ENCODE results near the gene MIEF2.
"Not testable (repeated sequence)": the region's sequence is repeated elsewhere in the genome, so short reads cannot be mapped to it uniquely, and the experiment has no call there.

Gene MIEF2, protein sequence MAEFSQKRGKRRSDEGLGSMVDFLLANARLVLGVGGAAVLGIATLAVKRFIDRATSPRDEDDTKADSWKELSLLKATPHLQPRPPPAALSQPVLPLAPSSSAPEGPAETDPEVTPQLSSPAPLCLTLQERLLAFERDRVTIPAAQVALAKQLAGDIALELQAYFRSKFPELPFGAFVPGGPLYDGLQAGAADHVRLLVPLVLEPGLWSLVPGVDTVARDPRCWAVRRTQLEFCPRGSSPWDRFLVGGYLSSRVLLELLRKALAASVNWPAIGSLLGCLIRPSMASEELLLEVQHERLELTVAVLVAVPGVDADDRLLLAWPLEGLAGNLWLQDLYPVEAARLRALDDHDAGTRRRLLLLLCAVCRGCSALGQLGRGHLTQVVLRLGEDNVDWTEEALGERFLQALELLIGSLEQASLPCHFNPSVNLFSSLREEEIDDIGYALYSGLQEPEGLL

DNA sequence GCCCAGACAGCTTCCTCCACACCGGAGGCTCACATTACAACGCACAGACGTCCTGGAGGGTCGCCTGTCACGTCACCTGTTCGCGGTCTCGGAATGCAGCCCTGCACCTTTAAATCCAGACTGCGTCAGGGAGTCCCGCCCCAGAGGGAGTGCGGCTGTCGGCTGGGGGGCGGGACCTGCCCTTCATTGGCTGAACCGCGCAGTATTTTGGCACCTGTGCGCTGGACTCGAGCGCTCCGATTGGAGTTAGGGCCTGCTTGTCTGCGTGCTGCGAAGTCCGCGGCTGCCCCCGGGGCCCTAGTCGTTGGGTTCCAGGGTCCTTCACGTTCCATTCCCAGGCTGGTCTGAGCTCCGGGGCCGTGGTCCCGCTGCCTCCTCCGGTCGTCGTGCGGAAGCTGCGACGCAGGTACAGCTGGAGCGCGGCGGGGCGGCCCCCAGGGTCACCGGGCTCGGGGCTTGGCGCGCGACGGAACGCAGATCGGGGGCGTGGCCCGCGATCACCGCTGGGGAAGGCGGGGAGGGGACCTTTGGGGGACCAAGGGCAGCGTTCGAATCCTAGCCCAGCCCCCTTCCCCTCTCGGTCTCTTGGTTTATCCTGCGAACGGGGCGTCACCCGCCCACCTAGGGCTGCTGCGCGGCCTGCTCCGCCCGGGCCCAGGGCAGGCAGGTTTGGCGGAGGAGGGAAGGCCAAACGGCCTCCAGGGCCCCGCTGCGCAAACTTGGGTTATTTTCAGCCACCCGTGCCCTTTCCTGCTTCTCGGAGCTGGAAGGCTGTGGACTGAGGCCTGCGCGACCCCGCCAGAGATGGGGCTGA is at the start of gene MIEF2:
MIEF2 (plus strand) TSS at position 331 of the 814 bp plus-strand sequence. CDS start 2,059 bp downstream, outside the sequence.
- TF ChIP-seq, protein P1, sequence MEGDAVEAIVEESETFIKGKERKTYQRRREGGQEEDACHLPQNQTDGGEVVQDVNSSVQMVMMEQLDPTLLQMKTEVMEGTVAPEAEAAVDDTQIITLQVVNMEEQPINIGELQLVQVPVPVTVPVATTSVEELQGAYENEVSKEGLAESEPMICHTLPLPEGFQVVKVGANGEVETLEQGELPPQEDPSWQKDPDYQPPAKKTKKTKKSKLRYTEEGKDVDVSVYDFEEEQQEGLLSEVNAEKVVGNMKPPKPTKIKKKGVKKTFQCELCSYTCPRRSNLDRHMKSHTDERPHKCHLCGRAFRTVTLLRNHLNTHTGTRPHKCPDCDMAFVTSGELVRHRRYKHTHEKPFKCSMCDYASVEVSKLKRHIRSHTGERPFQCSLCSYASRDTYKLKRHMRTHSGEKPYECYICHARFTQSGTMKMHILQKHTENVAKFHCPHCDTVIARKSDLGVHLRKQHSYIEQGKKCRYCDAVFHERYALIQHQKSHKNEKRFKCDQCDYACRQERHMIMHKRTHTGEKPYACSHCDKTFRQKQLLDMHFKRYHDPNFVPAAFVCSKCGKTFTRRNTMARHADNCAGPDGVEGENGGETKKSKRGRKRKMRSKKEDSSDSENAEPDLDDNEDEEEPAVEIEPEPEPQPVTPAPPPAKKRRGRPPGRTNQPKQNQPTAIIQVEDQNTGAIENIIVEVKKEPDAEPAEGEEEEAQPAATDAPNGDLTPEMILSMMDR (IDR thresholded peaks at IDR 0.05; ENCODE audit: low read depth, low read length, missing control alignments): no peak
- in situ Hi-C loops (cut with HindIII; ENCODE audit: low pct_ligation_motif_present, low sequenced_read_pairs): no loop called here
- Histone ChIP-seq H3K36me3 (replicated peaks) (peaks cover 22% of the 10 kb centered on the region), H3K27me3 (replicated peaks) (no peaks in the 10 kb centered on the region), H3K27ac (peak within 1 kb of the TSS; percentile 22), H3K4me3 (ENCODE audit: low read depth, low read length) (peak within 1 kb of the TSS; percentile 86)
- peak; percentile 89 for DNase-seq

DNA sequence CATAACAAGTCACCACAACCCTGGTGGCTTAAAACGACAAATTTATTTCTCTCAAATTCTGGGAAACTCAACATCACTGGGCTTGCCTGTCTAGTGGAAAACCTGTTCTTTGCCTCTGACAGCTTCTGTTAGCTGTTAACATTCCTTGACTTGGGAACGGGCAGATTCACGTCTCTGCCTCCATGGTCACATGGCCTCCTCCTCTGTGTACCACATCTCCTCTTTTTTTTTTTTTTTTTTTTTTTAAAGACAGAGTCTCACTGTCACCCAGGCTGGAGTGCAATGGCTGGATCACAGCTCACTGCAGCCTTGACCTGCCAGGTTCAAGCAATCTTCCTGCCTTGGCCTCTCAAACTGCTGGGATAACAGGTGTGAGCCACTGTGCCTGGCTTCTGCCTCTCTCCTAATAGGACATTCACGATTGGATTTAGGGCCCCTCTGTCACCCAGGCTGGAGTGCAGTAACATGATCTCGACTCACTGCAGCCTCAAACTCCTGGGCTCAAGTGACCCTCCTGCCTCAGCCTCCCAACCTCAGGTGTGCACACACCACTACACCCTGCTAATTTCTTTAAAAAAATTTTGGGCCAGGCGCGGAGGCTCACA is 46.7 kb upstream of the MIEF2 start:
- Histone ChIP-seq H3K4me3 (ENCODE audit: low read depth, low read length) (no peak overlapping the region), H3K27ac (no peak overlapping the region), H3K36me3 (replicated peaks) (peaks cover 8% of the 10 kb centered on the region), H3K27me3 (replicated peaks) (no peaks in the 10 kb centered on the region)
- TF ChIP-seq, protein P1 (IDR thresholded peaks at IDR 0.05; ENCODE audit: low read depth, low read length, missing control alignments): no peak
- DNase-seq: no peak
- in situ Hi-C loops (cut with HindIII; ENCODE audit: low pct_ligation_motif_present, low sequenced_read_pairs): no loop called here

DNA sequence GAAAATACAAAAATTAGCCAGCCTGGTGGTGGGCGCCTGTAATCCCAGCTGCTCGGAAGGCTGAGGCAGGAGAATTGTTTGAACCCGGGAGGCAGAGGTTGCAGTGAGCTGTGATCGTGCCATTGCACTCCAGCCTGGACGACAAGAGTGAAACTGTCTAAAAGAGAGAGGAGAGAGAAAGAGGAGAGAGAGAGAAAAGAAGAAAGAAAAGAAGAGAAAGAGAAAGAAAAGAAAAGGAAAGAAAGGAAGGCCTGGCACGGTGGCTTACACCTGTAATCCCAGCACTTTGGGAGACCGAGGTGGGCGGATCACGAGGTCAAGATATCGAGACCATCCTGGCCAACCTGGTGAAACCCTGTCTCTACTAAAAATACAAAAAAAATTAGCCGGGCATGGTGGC is 43.6 kb upstream of the MIEF2 start:
- H3K36me3 ChIP-seq (replicated peaks); H3K27ac ChIP-seq; DNase-seq; H3K27me3 ChIP-seq (replicated peaks); in situ Hi-C loops (cut with HindIII; ENCODE audit: low pct_ligation_motif_present, low sequenced_read_pairs); H3K4me3 ChIP-seq (ENCODE audit: low read depth, low read length): not testable (repeated sequence)

DNA sequence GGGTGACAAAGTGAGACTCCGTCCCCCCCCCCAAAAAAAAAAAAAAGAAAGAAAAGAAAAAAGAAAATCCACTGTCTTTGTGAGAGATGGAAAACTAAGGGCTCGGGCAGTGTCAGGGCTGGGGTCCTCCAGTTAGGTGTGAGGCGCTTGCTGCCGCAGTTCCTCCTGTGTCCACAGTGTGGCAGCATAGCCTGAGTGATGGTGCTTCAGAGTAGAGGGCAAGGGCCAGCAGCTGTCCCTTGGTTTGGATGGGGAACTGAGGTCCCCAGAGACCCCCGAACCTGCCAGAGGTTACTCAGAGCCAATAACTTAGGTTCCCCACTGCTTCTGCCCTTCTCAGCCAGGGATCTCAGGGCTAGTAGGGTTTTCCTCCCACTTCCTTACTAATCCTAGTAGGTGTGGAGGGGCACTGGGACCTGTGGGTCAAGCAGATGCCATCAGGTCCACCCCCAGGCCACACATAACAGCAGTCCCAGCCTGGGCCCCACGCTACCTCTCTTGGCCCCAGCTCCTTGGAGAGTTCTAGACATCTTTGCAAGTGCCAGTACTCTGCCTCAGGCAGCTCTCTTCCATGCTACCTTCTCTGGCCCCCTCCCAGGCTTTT is 42.9 kb upstream of the MIEF2 start:
- TF ChIP-seq, protein P1 (IDR thresholded peaks at IDR 0.05; ENCODE audit: low read depth, low read length, missing control alignments): peak; percentile 98
- no peak overlapping the region for H3K4me3 ChIP-seq (ENCODE audit: low read depth, low read length)

DNA sequence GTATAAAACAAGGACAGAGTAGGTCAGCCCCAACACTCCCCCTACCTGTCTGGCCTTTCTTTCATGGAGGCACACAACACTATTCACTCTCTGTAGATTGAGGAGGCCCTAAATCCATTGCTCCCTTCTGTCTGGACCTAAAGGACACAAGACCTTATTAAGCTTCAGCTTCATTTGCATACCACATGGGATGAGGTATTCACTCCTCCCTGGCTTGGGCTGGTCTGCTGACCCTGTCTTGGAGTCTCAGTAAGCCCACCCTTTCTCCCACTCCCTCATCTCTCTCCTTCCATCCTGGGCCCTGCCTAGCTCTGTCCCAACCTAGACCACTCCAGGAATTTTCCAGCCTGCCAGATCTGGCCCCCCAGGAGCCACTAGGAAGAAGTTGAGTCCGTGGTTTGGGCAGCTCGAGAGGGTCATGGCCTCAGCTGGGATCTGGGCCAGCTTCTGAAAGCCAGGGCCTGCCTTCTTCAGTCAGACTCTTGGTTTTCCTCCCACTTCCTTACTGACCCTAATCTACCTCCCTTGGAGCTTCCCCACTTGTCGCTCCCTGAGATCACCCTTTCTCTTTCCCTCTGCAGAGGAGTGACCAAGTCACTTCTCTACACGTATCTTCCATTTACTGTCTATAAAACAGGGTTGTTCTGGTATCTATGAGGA is 41.6 kb upstream of the MIEF2 start:
- DNase-seq: peak; percentile 35
- H3K36me3 ChIP-seq (replicated peaks): no peaks in the 10 kb centered on the region
- H3K27ac ChIP-seq: no peak overlapping the region
- no peaks in the 10 kb centered on the region for H3K27me3 ChIP-seq (replicated peaks)
- no peak overlapping the region for H3K4me3 ChIP-seq (ENCODE audit: low read depth, low read length)
- TF ChIP-seq, protein P1 (IDR thresholded peaks at IDR 0.05; ENCODE audit: low read depth, low read length, missing control alignments): no peak
- in situ Hi-C loops (cut with HindIII; ENCODE audit: low pct_ligation_motif_present, low sequenced_read_pairs): no loop called here

More for the DNA sequence above, 42.9 kb upstream of the MIEF2 start:
- DNase-seq: peak; percentile 52
- in situ Hi-C loops (cut with HindIII; ENCODE audit: low pct_ligation_motif_present, low sequenced_read_pairs): no loop called here
- H3K36me3 ChIP-seq (replicated peaks): no peaks in the 10 kb centered on the region
- H3K27me3 ChIP-seq (replicated peaks): no peaks in the 10 kb centered on the region
- no peak overlapping the region for H3K27ac ChIP-seq

Measured in brain microvascular endothelial cell (primary cell).